HK-2 (cell line): ENCODE measurements around the gene SIAH2.

Experiments
- DNase-seq: peaks from one replicate; pipeline ENCODE4 v3.0.0-alpha.2; 2018; ENCODE audit not compliant: unreplicated experiment

Gene SIAH2

GRCh38 chr3:150747886-150748683, 14.9 kb downstream of the SIAH2 start:
- no peak for DNase-seq

GRCh38 chr3:150746791-150747590, 16.0 kb downstream of the SIAH2 start:
- DNase-seq, result no peak

DNA sequence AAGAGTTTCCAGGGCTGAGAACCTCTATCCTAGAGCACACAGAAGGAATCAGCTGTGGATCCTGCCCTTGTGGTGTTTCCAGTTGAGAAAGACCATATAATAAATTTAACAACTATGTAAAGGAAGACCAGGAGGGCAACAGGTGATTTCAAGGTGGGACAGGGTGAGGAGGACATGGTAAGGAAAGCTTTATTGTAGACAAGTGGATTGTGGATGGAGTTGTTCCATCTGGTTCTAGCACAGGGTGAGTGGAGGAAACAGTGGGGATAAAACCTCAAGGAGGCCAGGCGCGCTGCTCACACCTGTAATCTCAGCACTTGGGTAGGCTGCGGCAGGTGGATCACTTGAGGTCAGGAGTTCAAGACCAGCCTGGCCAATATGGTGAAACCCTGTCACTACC, 17.1 kb downstream of the SIAH2 start:
- DNase-seq, result no peak

GRCh38 chr3:150744919-150745211, 18.1 kb downstream of the SIAH2 start:
- DNase-seq, result no peak

- DNase-seq, result no peak
Observed at GRCh38 chr3:150744041-150744918, 18.7 kb downstream of the SIAH2 start.

GRCh38 chr3:150743508-150743907, 19.5 kb downstream of the SIAH2 start:
- no peak for DNase-seq

DNA sequence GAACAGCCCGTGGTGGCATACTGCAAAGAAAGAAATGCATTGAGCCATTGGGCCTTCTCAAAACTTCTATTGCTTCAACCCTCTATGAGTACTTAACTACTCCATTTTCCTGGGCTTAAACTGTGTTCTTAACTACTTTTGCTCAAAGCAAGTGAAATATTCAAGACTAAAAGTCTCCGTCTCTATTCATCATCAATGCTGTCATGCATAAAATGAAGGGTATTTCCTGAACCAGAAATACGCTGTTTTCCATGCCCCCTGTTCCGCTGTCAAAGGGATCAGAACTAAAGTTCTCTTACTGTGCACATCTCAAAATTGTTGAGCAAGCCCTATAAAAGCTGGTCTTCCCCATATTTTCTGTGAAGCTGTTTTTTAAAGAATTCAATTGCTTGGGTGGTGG, 20.3 kb downstream of the SIAH2 start:
- no peak for DNase-seq

- DNase-seq, result no peak
Observed at GRCh38 chr3:150742141-150742523, 20.8 kb downstream of the SIAH2 start.

GRCh38 chr3:150741497-150742140, 21.4 kb downstream of the SIAH2 start:
- no peak for DNase-seq

- no peak for DNase-seq
Observed at GRCh38 chr3:150740733-150741496, 22.1 kb downstream of the SIAH2 start.

DNA sequence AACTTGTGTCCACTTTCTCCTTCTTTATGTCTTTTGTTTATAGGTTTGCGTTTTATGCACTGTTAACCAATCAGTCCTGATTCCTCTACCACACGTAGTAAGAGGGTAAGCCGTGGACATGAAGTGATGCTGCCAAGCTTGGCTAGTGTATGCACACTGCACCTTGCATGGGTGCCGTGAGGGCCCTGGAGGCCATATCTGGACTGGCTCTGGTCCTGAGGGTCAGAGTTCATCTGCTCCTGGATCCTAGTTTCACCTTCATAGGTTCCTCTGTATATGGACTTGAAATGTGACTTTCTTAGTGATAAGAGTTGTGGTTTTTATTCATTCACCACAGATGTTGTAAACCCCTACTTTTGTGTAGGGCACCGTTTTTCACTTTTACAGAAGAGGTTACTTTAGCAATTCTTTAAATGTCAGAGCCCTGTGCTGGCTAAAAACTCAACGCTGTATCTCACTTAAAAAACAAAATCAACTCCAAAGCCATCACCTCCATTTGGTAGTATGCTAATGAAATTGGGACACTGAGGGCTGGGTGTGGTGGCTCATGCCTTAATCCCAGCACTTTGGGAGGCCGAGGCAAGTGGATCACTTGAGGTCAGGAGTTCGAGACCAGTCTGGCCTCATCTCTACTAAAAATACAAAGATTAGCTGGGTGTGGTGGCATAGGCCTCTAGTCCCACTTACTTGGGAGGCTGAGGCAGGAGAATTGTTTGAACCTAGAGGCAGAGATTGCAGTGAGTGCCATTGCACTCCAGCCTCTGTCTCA, 22.9 kb downstream of the SIAH2 start:
- no peak for DNase-seq

- DNase-seq, result no peak
Observed at GRCh38 chr3:150739200-150739863, 23.6 kb downstream of the SIAH2 start.

DNA sequence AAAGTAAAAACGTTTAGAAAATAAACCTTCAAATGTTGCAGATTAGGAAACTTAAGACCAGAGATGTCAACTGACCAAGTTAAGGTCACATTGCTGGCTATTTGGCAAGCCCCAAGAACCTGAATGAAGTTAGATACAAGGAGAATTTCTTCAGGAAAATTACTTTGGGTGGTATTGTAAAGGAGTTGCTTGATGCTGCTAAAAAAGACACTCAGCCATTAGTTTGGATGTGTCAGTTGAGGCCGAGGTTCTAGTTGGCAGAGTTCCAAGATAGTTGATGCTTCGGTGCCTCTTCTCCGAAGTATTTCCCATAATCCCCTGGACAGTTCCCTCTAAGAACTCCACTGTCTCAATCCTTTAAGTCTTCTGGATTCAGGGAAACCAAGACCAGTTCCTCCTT, 24.3 kb downstream of the SIAH2 start:
- DNase-seq, result peak; percentile 35

GRCh38 chr3:150737874-150738679, 24.9 kb downstream of the SIAH2 start:
- DNase-seq, result peak; percentile 54

DNA sequence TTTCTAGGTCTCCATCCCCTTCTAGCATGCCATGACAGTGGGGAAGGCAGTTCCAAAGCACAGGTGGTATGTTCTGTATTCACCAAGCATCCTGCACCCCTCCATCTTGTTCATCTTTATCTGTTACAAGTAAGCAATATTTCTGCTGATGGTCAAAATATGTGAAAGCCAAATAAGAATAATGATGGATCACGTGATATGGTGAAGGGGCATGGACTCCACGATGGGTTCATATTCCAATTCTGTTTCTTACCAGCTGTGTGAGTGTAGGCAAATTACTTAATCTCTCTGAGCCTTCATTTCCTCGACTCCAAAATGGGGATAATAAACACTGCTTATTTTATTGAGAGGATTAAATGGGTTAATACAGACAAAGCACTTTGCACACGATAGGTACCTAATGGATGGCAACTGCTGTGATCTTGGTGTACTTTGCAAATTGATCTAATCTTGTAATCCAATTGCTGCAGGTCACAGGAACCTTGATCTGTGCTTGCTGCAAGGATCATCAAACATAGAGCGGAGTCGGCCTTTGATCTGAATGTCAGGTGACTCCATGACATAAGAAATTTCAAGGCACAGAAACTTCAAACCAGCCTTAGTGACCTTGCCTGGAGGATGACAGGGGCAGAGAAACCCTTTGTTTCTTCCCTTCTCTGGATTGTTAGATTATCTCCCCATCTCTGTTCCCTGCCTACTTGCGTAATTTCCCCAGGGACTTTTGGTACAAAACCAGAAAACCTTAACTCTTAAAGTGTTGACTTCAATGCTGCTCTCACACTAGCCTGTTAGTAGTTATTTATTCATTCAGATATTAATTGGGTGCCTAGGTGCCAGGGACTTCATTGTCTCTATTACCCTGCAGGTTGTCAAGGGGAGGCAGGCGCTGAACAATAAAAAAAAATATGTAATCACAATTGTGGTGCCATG, 25.8 kb downstream of the SIAH2 start:
- no peak for DNase-seq

GRCh38 chr3:150736316-150736719, 26.7 kb downstream of the SIAH2 start:
- DNase-seq, result no peak

- no peak for DNase-seq
Observed at GRCh38 chr3:150734795-150735119, 28.2 kb downstream of the SIAH2 start.
